ENCODE data around the gene DUOXA2. TPM values are rescaled to one million over a fixed set of nuclear protein-coding genes. Genes with fewer than 3 reads are reported as not detected.

The DUOXA2 gene
- total RNA-seq (2012; rRNA removed) (not detected in 2 replicates), polyA plus RNA-seq (2012; rRNA removed) (not detected in 2 replicates), Bru-seq, nascent RNA (not detected), BruChase-seq, experiment 1, labeled RNA remaining after a 6-hour chase (not detected), BruChase-seq, experiment 2, labeled RNA remaining after a 2-hour chase (percentile 13 among the genes with signal in this experiment)
- polyA plus RNA-seq (2012; cell fraction: cytosol; rRNA removed): not detected in 2 replicates
- 0.03 TPM in 1 of 2 replicates, not detected in the other for polyA plus RNA-seq (2012; cell fraction: nucleus; rRNA removed; ENCODE audit: low replicate concordance)
- long read RNA-seq: 0 reads

DNA sequence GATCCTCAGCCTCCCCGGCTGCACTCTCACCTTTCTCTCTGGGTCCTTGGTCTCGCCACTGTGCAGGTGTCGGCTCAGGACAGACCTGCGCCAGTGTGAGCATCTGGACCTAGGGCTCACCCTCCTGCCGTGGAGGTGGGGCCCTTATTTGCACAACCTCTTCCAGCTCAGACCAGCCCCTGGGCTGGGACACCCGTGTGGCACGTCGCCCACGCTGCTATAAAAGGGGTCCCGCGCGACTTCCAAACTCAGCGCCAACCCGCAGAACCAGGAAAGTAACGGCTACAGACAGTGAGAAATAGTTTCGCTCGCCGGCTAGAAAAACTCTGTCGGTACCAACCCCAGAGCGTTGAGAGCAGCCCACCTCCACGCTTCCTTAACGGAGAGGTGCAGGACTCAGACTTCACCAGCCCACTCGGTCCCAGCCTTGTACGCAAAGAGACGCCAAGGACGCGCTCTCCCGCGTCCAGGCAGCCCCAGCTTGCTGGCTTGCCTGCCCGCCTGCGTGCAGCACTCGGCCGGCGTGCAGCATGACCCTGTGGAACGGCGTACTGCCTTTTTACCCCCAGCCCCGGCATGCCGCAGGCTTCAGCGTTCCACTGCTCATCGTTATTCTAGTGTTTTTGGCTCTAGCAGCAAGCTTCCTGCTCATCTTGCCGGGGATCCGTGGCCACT is at the start of gene DUOXA2, which contains the start of gene DUOX2:
Gene DUOXA2 (plus strand): TSS at position 251 of the 675 bp plus-strand sequence. CDS start 280 bp downstream, at position 531.
Gene DUOX2 (minus strand): TSS at position 97 of the 675 bp plus-strand sequence. CDS start 761 bp downstream, outside the sequence.
- H3K9me1 ChIP-seq (ENCODE audit: insufficient read depth, low read length): no peaks in the 10 kb centered on the region
- H2AFZ ChIP-seq (replicated peaks; ENCODE audit: low read length, poor library complexity): peak within 1 kb of the TSS; percentile 67
- intact Hi-C loops (cut with micrococcal nuclease) (no loop called here), dilution Hi-C loops (cut with HindIII; ENCODE audit: low sequenced_read_pairs, unreplicated experiment) (no loop called here), in situ Hi-C loops (cut with MboI; ENCODE audit: low sequenced_read_pairs) (no loop called here)
- peak within 1 kb of the TSS; percentile 54; the same call in 1 of the 2 replicates for H3K4me2 ChIP-seq (ENCODE audit: low read depth, low read length)
- CTCF ChIA-PET: no interaction called here
- no peak within 1 kb of the TSS for H4K5ac ChIP-seq (ENCODE audit: low read depth, low read length)
- peak; percentile 16; the same call in 1 of the 2 replicates for ATAC-seq (ENCODE audit: low read depth)
- no peak for DNase-seq
- no peak within 1 kb of the TSS for H4K91ac ChIP-seq (ENCODE audit: insufficient read depth, low read depth, low read length)
- H3K36me3 ChIP-seq (ENCODE audit: control insufficient read depth, insufficient read depth, low read length): no peaks in the 10 kb centered on the region
- H3K4me3 ChIP-seq (ENCODE audit: insufficient read depth, low read depth, low read length): no peak within 1 kb of the TSS
- no peak within 1 kb of the TSS for H3K14ac ChIP-seq (replicated peaks; ENCODE audit: low read depth, low read length)
- no peak within 1 kb of the TSS for H2BK120ac ChIP-seq (ENCODE audit: low read depth, low read length)
- H3K27me3 ChIP-seq (ENCODE audit: control insufficient read depth, insufficient read depth, low read length): peaks cover 80% of the 10 kb centered on the region
- H2BK20ac ChIP-seq (ENCODE audit: low read depth, low read length): no peak within 1 kb of the TSS
- no TSS peak for BruUV-seq (replicated peaks)
- no peak within 1 kb of the TSS for H3K27ac ChIP-seq (ENCODE audit: insufficient read depth, low read length)
- H3K79me1 ChIP-seq (ENCODE audit: low read depth in 1 of 2, low read length in 2 of 2): no peaks in the 10 kb centered on the region
- no peak within 1 kb of the TSS for H4K8ac ChIP-seq (ENCODE audit: low read depth in 2 of 2, low read length in 2 of 2)
- H3K56ac ChIP-seq (ENCODE audit: extremely low read depth, insufficient read depth, low read length): no peak within 1 kb of the TSS
- no peaks in the 10 kb centered on the region for H3K9me3 ChIP-seq (ENCODE audit: control insufficient read depth, insufficient read depth, low read length)
- POLR2A ChIA-PET (ENCODE audit: unreplicated experiment): no interaction called here
- no peak within 1 kb of the TSS for H3K23ac ChIP-seq (ENCODE audit: low read depth, low read length)
- no peaks in the 10 kb centered on the region; the same call in 1 of the 2 replicates for H3K4me1 ChIP-seq (ENCODE audit: control insufficient read depth, insufficient read depth, low read length)
- H3K4ac ChIP-seq (ENCODE audit: low read depth, low read length): no peak within 1 kb of the TSS
- H2BK15ac ChIP-seq (ENCODE audit: low read depth, low read length): no peak within 1 kb of the TSS
- no peak within 1 kb of the TSS for H2AK9ac ChIP-seq (replicated peaks; ENCODE audit: low read depth, low read length, poor library complexity)
- H3K18ac ChIP-seq (ENCODE audit: low read depth, low read length): no peak within 1 kb of the TSS
- TF ChIP-seq CEBPB (IDR thresholded peaks at IDR 0.05; ENCODE audit: low read depth, low read length) (no peak), MXI1 (IDR thresholded peaks at IDR 0.05; ENCODE audit: borderline replicate concordance, low read depth, low read length) (no peak)
- WGBS, 2 experiments (ENCODE audit: extremely low coverage in 2 of 2, insufficient read length in 1 of 2): 4% methylated on average over 21 of the region's 42 CpGs; no CpG with 5 or more reads in 1 of the 2 experiments
- H3K9ac ChIP-seq (ENCODE audit: low read depth, low read length): no peak within 1 kb of the TSS
- no peak within 1 kb of the TSS for H2BK5ac ChIP-seq (ENCODE audit: low read depth, low read length, poor library complexity, severe bottlenecking)
- H2AK5ac ChIP-seq (ENCODE audit: low read depth, low read length): no peak within 1 kb of the TSS
- no peaks in the 10 kb centered on the region for H4K20me1 ChIP-seq (ENCODE audit: insufficient read depth, low read length)
